Colonic mucosa (tissue), 4 donors: ENCODE results near the gene MCC. TPM values are rescaled to one million over a fixed set of nuclear protein-coding genes. Genes with fewer than 3 reads are reported as not detected.

ENCODE experiments used
- DNase-seq: peaks from one replicate; pipeline ENCODE4 v3.0.0-alpha.2; 2020
- H3K27ac ChIP-seq: fragments of 200-600 bp; one replicate; pipeline ENCODE4 v1.8.0; 2021
- H3K27me3 ChIP-seq: fragments of 200-600 bp; one replicate; pipeline ENCODE4 v1.8.0; 2021
- H3K36me3 ChIP-seq: fragments of 200-600 bp; one replicate; pipeline ENCODE4 v1.8.0; 2021
- H3K4me1 ChIP-seq: fragments of 200-600 bp; one replicate; pipeline ENCODE4 v1.8.0; 2021; ENCODE audit warnings: mild to moderate bottlenecking
- H3K4me3 ChIP-seq: fragments of 200-600 bp; one replicate; pipeline ENCODE4 v1.8.0; 2021
- H3K9ac ChIP-seq, 2 donors: one replicate each; pipeline ENCODE4 v1.7.0; 2013; ENCODE audit warnings: control low read depth in 2 of 2, low read depth in 2 of 2, low read length in 2 of 2
- H3K9me3 ChIP-seq: fragments of 200-600 bp; one replicate; pipeline ENCODE4 v1.8.0; 2021
- CTCF ChIP-seq: fragments of 200-600 bp; IDR thresholded peaks from one replicate; pipeline ENCODE4 v1.8.0; 2022; ENCODE audit warnings: antibody characterized with exemption, mild to moderate bottlenecking
- intact Hi-C: fragments of 100-400 bp; cut with DNase I; formaldehyde crosslinking; loops from one replicate; pipeline ENCODE4 v1.14.1; 2022
- total RNA-seq, 2 donors: library from RNA; stranded (reverse); fragmentation: NEBNext Ultra II Directional in 1 of 2; extraction: Animal tissue kit (Norgen Biotek cat#: 25700) in 1 of 2; gene quantifications; one replicate each; pipeline ENCODE4 v1.2.1, GENCODE V29; 2021
- donor health status: healthy.
- donor health status: DM: no; HTN: no; CAD: no.
- donor health status: DM: no; HTN: no; CAD: no.

The MCC gene
- total RNA-seq, 2 donors from 2014 or later = 1.9 to 3.1 TPM

GRCh38 chr5:113115061-113115460 lies 373.2 kb downstream of the MCC start:
- Histone ChIP-seq H3K27ac (no peak overlapping the region), H3K9ac (no peak overlapping the region), H3K36me3 (no peaks in the 10 kb centered on the region), H3K4me3 (no peak overlapping the region), H3K4me1 (no peaks in the 10 kb centered on the region), H3K27me3 (no peaks in the 10 kb centered on the region), H3K9me3 (no peaks in the 10 kb centered on the region)
- intact Hi-C loops = no loop called here
- DNase-seq = no peak
- no peak for TF ChIP-seq CTCF

- intact Hi-C loops = no loop called here
- no peak for DNase-seq
- Histone ChIP-seq H3K9me3 (no peaks in the 10 kb centered on the region), H3K27ac (no peak overlapping the region), H3K36me3 (no peaks in the 10 kb centered on the region), H3K4me1 (no peaks in the 10 kb centered on the region), H3K27me3 (no peaks in the 10 kb centered on the region), H3K4me3 (no peak overlapping the region), H3K9ac (no peak overlapping the region)
- no peak for TF ChIP-seq CTCF
Measured at GRCh38 chr5:113114559-113114958, 373.7 kb downstream of the MCC start.

GRCh38 chr5:113112435-113112834 lies 375.8 kb downstream of the MCC start:
- DNase-seq = no peak
- intact Hi-C loops = no loop called here
- Histone ChIP-seq H3K4me1 (no peaks in the 10 kb centered on the region), H3K9me3 (no peaks in the 10 kb centered on the region), H3K9ac (no peak overlapping the region), H3K36me3 (no peaks in the 10 kb centered on the region), H3K27me3 (no peaks in the 10 kb centered on the region), H3K27ac (no peak overlapping the region), H3K4me3 (no peak overlapping the region)
- no peak for TF ChIP-seq CTCF

GRCh38 chr5:113110117-113110516 lies 378.1 kb downstream of the MCC start:
- no peaks in the 10 kb centered on the region for H3K4me1 ChIP-seq
- no peaks in the 10 kb centered on the region for H3K27me3 ChIP-seq
- no peaks in the 10 kb centered on the region for H3K36me3 ChIP-seq
- intact Hi-C loops = no loop called here
- no peak for DNase-seq
- no peaks in the 10 kb centered on the region for H3K9me3 ChIP-seq
- no peak for TF ChIP-seq CTCF
- H3K27ac ChIP-seq = no peak overlapping the region
- H3K4me3 ChIP-seq = no peak overlapping the region
- no peak overlapping the region for H3K9ac ChIP-seq

- no peak for TF ChIP-seq CTCF
- Histone ChIP-seq H3K27me3 (no peaks in the 10 kb centered on the region), H3K4me1 (no peaks in the 10 kb centered on the region), H3K27ac (no peak overlapping the region), H3K36me3 (no peaks in the 10 kb centered on the region), H3K9ac (no peak overlapping the region), H3K9me3 (no peaks in the 10 kb centered on the region), H3K4me3 (no peak overlapping the region)
- intact Hi-C loops = no loop called here
- no peak for DNase-seq
Measured at GRCh38 chr5:113109344-113109743, 378.9 kb downstream of the MCC start.

GRCh38 chr5:113108485-113108884 lies 379.8 kb downstream of the MCC start:
- DNase-seq = no peak
- Histone ChIP-seq H3K4me1 (no peaks in the 10 kb centered on the region), H3K9ac (no peak overlapping the region), H3K36me3 (no peaks in the 10 kb centered on the region), H3K9me3 (no peaks in the 10 kb centered on the region), H3K4me3 (no peak overlapping the region), H3K27ac (no peak overlapping the region), H3K27me3 (no peaks in the 10 kb centered on the region)
- intact Hi-C loops = no loop called here
- no peak for TF ChIP-seq CTCF
